ENCODE data around the gene APLP2.

APLP2 gene

DNA sequence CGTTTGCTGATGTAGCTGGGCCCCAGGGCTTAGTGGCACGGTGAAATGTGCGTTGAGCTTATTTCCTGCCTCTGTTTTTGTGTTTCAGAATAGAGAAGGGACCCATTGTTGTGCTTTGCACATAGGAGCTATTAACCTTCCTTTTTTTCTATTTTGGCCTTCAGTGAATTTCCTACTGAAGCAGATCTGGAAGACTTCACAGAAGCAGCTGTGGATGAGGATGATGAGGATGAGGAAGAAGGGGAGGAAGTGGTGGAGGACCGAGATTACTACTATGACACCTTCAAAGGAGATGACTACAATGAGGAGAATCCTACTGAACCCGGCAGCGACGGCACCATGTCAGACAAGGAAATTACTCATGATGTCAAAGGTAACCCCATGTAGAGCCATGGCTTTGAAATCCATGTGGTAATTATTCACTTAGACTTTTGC, 52.5 kb downstream of the APLP2 start:
- Mint-ChIP-seq H3K27ac (no peak overlapping the region), H3K36me3 (ENCODE audit: low read depth) (peaks cover 18% of the 10 kb centered on the region), H3K27me3 (ENCODE audit: low read depth) (peaks cover 10% of the 10 kb centered on the region), H3K4me1 (ENCODE audit: low read depth) (peaks cover 34% of the 10 kb centered on the region), H3K4me3 (no peak overlapping the region), H3K9me3 (no peaks in the 10 kb centered on the region)
- DNase-seq (ENCODE audit: low spot score): peak; percentile 30

GRCh38 chr11:130123414-130124040, 53.8 kb downstream of the APLP2 start:
- DNase-seq (ENCODE audit: low spot score): no peak
- H3K27me3 Mint-ChIP-seq (ENCODE audit: low read depth): peaks cover 10% of the 10 kb centered on the region
- peaks cover 18% of the 10 kb centered on the region for H3K36me3 Mint-ChIP-seq (ENCODE audit: low read depth)
- H3K9me3 Mint-ChIP-seq: no peaks in the 10 kb centered on the region
- no peak overlapping the region for H3K4me3 Mint-ChIP-seq
- H3K4me1 Mint-ChIP-seq (ENCODE audit: low read depth): peaks cover 27% of the 10 kb centered on the region
- H3K27ac Mint-ChIP-seq: no peak overlapping the region

- H3K27ac Mint-ChIP-seq: no peak overlapping the region
- H3K4me1 Mint-ChIP-seq (ENCODE audit: low read depth): peaks cover 22% of the 10 kb centered on the region
- no peak overlapping the region for H3K4me3 Mint-ChIP-seq
- H3K9me3 Mint-ChIP-seq: no peaks in the 10 kb centered on the region
- H3K27me3 Mint-ChIP-seq (ENCODE audit: low read depth): peaks cover 9% of the 10 kb centered on the region
- no peak for DNase-seq (ENCODE audit: low spot score)
- H3K36me3 Mint-ChIP-seq (ENCODE audit: low read depth): peaks cover 20% of the 10 kb centered on the region
Observed at GRCh38 chr11:130124096-130124495, 54.4 kb downstream of the APLP2 start.

- Mint-ChIP-seq H3K27me3 (ENCODE audit: low read depth) (peaks cover 2% of the 10 kb centered on the region), H3K4me3 (no peak overlapping the region), H3K27ac (no peak overlapping the region), H3K36me3 (ENCODE audit: low read depth) (peaks cover 21% of the 10 kb centered on the region), H3K9me3 (no peaks in the 10 kb centered on the region), H3K4me1 (ENCODE audit: low read depth) (peaks cover 14% of the 10 kb centered on the region)
- DNase-seq (ENCODE audit: low spot score): no peak
Observed at GRCh38 chr11:130125638-130126037, 55.9 kb downstream of the APLP2 start.

GRCh38 chr11:130126516-130126915, 56.8 kb downstream of the APLP2 start:
- no peak for DNase-seq (ENCODE audit: low spot score)
- Mint-ChIP-seq H3K36me3 (ENCODE audit: low read depth) (peaks cover 21% of the 10 kb centered on the region), H3K4me1 (ENCODE audit: low read depth) (peaks cover 10% of the 10 kb centered on the region), H3K27me3 (ENCODE audit: low read depth) (no peaks in the 10 kb centered on the region), H3K9me3 (no peaks in the 10 kb centered on the region), H3K27ac (no peak overlapping the region), H3K4me3 (no peak overlapping the region)

DNA sequence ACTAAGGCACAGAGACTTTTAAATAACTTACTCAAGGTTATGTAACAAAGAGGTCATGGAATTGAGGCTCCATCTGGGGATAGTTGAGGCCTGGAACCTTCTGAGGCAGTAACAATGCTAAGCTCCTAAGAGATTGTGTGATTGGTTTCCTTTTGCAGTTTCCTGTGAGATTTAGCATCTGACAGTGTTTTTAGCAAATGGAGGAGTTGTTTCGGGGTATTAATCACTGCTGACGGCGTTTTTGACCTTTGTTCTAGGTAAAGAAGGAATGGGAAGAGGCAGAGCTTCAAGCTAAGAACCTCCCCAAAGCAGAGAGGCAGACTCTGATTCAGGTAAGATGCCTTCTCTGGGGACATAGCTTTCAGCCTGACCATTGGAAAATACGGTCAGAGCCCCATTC, 57.8 kb downstream of the APLP2 start:
- H3K4me3 Mint-ChIP-seq: no peak overlapping the region
- no peak for DNase-seq (ENCODE audit: low spot score)
- H3K36me3 Mint-ChIP-seq (ENCODE audit: low read depth): peaks cover 14% of the 10 kb centered on the region
- no peaks in the 10 kb centered on the region for H3K9me3 Mint-ChIP-seq
- H3K27ac Mint-ChIP-seq: no peak overlapping the region
- H3K4me1 Mint-ChIP-seq (ENCODE audit: low read depth): peaks cover under 1% of the 10 kb centered on the region
- no peaks in the 10 kb centered on the region for H3K27me3 Mint-ChIP-seq (ENCODE audit: low read depth)

GRCh38 chr11:130128626-130129025, 58.9 kb downstream of the APLP2 start:
- H3K27ac Mint-ChIP-seq: no peak overlapping the region
- H3K4me1 Mint-ChIP-seq (ENCODE audit: low read depth): no peaks in the 10 kb centered on the region
- no peaks in the 10 kb centered on the region for H3K27me3 Mint-ChIP-seq (ENCODE audit: low read depth)
- H3K36me3 Mint-ChIP-seq (ENCODE audit: low read depth): peaks cover 9% of the 10 kb centered on the region
- no peaks in the 10 kb centered on the region for H3K9me3 Mint-ChIP-seq
- H3K4me3 Mint-ChIP-seq: no peak overlapping the region
- no peak for DNase-seq (ENCODE audit: low spot score)

- no peaks in the 10 kb centered on the region for H3K4me1 Mint-ChIP-seq (ENCODE audit: low read depth)
- no peak overlapping the region for H3K4me3 Mint-ChIP-seq
- peaks cover 5% of the 10 kb centered on the region for H3K36me3 Mint-ChIP-seq (ENCODE audit: low read depth)
- H3K9me3 Mint-ChIP-seq: no peaks in the 10 kb centered on the region
- H3K27me3 Mint-ChIP-seq (ENCODE audit: low read depth): no peaks in the 10 kb centered on the region
- DNase-seq (ENCODE audit: low spot score): no peak
- no peak overlapping the region for H3K27ac Mint-ChIP-seq
Observed at GRCh38 chr11:130129922-130130321, 60.2 kb downstream of the APLP2 start.

DNA sequence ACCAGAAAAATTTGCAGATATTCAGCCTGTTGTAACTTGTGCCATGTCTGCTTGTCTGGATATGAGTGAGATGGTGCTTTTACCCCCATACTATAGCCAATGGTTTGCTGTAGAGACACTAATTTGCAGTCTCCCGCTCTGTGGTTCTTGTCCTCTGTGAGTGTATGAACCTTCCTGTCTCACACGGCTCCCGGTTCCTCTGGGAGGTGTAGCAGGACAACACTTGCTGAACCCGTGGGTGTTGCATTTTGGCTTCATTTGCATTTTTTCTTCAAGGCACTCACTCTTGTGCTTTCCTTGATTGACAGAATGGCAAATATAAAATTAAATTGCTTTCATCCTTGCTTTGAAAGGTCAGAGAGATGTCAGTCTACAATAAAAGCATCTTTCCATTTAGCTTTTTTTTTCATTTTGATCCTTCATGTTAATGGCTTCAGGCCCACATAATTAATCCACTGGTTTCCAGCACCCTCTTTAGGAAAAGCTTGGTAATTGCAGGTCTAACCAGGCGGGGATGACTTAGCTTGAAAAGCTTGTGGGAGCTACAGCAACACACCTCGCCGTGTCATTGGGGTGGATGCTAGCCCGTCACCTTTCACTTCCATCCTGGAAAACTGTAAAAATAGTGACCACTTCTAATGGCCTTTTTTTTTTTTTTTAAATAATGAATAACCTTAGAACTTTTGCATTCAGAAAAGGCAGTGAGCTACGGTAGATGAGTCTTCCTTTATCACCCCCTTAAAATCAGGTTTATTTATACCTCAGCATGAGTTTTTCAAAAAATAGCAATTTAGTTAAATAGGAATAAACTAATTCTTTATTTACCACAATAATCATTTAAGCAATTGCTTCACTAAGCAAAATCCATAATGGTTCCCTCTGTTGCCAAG, 62.5 kb downstream of the APLP2 start:
- Mint-ChIP-seq H3K4me1 (ENCODE audit: low read depth) (no peaks in the 10 kb centered on the region), H3K27me3 (ENCODE audit: low read depth) (no peaks in the 10 kb centered on the region), H3K27ac (no peak overlapping the region), H3K9me3 (no peaks in the 10 kb centered on the region), H3K36me3 (ENCODE audit: low read depth) (peaks cover 8% of the 10 kb centered on the region), H3K4me3 (no peak overlapping the region)
- peak; percentile 23 for DNase-seq (ENCODE audit: low spot score)

DNA sequence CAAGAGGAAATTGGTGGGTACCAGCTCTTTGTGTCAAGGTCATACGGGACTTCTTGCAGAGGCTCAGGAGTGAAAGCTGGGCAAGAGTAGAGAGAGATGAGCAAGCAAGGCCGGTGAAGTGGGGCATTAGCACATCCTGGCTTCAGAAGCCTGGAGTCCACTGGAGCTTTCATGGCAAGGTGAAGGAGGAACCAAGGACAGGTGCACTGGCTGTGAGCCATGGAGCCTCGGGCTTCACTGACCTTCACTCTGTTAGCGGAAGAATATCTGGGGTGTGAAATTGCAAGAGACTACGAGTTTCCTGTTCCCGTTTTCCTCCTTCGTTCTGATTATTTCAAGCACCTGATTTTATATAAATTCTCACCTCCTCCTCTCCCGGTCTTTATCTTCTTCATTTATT, 64.0 kb downstream of the APLP2 start:
- Mint-ChIP-seq H3K9me3 (no peaks in the 10 kb centered on the region), H3K27ac (no peak overlapping the region), H3K4me1 (ENCODE audit: low read depth) (no peaks in the 10 kb centered on the region), H3K4me3 (no peak overlapping the region), H3K36me3 (ENCODE audit: low read depth) (peaks cover 10% of the 10 kb centered on the region), H3K27me3 (ENCODE audit: low read depth) (no peaks in the 10 kb centered on the region)
- no peak for DNase-seq (ENCODE audit: low spot score)

- H3K27ac Mint-ChIP-seq: peak overlapping the region; percentile 38
- DNase-seq (ENCODE audit: low spot score): no peak
- H3K36me3 Mint-ChIP-seq (ENCODE audit: low read depth): peaks cover 4% of the 10 kb centered on the region
- H3K4me1 Mint-ChIP-seq (ENCODE audit: low read depth): no peaks in the 10 kb centered on the region
- no peaks in the 10 kb centered on the region for H3K9me3 Mint-ChIP-seq
- no peak overlapping the region for H3K4me3 Mint-ChIP-seq
- no peaks in the 10 kb centered on the region for H3K27me3 Mint-ChIP-seq (ENCODE audit: low read depth)
Observed at GRCh38 chr11:130136107-130136506, 66.4 kb downstream of the APLP2 start.

- H3K9me3 Mint-ChIP-seq: no peaks in the 10 kb centered on the region
- peaks cover 4% of the 10 kb centered on the region for H3K36me3 Mint-ChIP-seq (ENCODE audit: low read depth)
- H3K4me3 Mint-ChIP-seq: no peak overlapping the region
- no peaks in the 10 kb centered on the region for H3K27me3 Mint-ChIP-seq (ENCODE audit: low read depth)
- H3K4me1 Mint-ChIP-seq (ENCODE audit: low read depth): no peaks in the 10 kb centered on the region
- no peak overlapping the region for H3K27ac Mint-ChIP-seq
- no peak for DNase-seq (ENCODE audit: low spot score)
Observed at GRCh38 chr11:130137999-130138398, 68.3 kb downstream of the APLP2 start.

DNA sequence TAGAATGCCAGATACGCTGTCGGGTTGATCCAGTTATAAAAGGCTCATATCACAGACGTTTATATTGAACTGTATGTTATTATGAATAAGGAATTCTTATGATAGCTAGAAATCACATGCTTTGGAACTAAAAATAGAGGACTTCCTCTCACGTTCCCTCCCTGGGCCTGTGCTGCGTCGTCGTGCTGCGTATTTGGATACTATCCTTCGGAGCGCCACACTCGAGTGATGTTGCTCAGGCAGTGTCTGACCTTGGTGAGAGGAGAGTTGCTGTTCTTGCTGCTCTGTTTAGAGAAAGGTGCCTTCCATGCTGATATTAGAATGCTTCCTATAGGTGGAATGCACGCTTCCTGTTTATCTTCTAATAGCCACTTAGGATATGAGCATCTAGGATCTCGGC, 69.7 kb downstream of the APLP2 start:
- H3K4me1 Mint-ChIP-seq (ENCODE audit: low read depth): no peaks in the 10 kb centered on the region
- no peak for DNase-seq (ENCODE audit: low spot score)
- no peaks in the 10 kb centered on the region for H3K27me3 Mint-ChIP-seq (ENCODE audit: low read depth)
- H3K36me3 Mint-ChIP-seq (ENCODE audit: low read depth): peaks cover 4% of the 10 kb centered on the region
- H3K9me3 Mint-ChIP-seq: no peaks in the 10 kb centered on the region
- H3K4me3 Mint-ChIP-seq: no peak overlapping the region
- no peak overlapping the region for H3K27ac Mint-ChIP-seq

- Mint-ChIP-seq H3K4me3 (no peak overlapping the region), H3K4me1 (ENCODE audit: low read depth) (peaks cover 3% of the 10 kb centered on the region), H3K27ac (no peak overlapping the region), H3K36me3 (ENCODE audit: low read depth) (peaks cover 1% of the 10 kb centered on the region), H3K27me3 (ENCODE audit: low read depth) (no peaks in the 10 kb centered on the region), H3K9me3 (no peaks in the 10 kb centered on the region)
- DNase-seq (ENCODE audit: low spot score): no peak
Observed at GRCh38 chr11:130141561-130142341, 72.1 kb downstream of the APLP2 start.

Data from T-helper 2 cell treated with Interferon-gamma antibody and Interleukin-4, amounts not matched to agents 5 μg/mL and 100 μg/mL, for 36 hours (primary cell).